ENCODE results near the gene EEF1G. TPM values are rescaled to one million over a fixed set of nuclear protein-coding genes. Genes with fewer than 3 reads are reported as not detected.

The EEF1G gene
- total and polyA plus RNA-seq, 9 of the 15 experiments (the other 6 are each of a cell fraction or from before 2014, with no cell fraction given), result 985 to 2,349 (median 2,035) TPM

GRCh38 chr11:62573592-62574362 is at the start of gene EEF1G (continued):
- TF ChIP-seq ZNF280A (IDR thresholded peaks at IDR 0.05; ENCODE audit: low read depth, partially characterized antibody) (no peak), TBL1XR1 (IDR thresholded peaks at IDR 0.05; ENCODE audit: low read length in 2 of 2) (no peak), U2AF2 (optimal IDR thresholded peaks at IDR 0.05; ENCODE audit: low read depth, low read length) (no peak), TFAP4 (CRISPR knock-in tag; IDR thresholded peaks at IDR 0.05; ENCODE audit: borderline replicate concordance) (peak; percentile 82), FOXP4 (CRISPR knock-in tag; IDR thresholded peaks at IDR 0.05; ENCODE audit: borderline replicate concordance) (peak; percentile 30; the same call in 1 of the 2 replicates), PKNOX1 (IDR thresholded peaks at IDR 0.05) (peak; percentile 86), SIN3A (IDR thresholded peaks at IDR 0.05; ENCODE audit: borderline replicate concordance in 2 of 2, control insufficient read depth in 1 of 2, low read depth in 2 of 2, low read length in 2 of 2) (peak; percentile 58 to 66; a peak in 2 of 4 replicates), KDM5B (IDR thresholded peaks at IDR 0.05; ENCODE audit: insufficient replicate concordance, low read depth, low read length) (peak; percentile 90), ZBTB49 (CRISPR knock-in tag; IDR thresholded peaks at IDR 0.05; ENCODE audit: borderline replicate concordance) (no peak), TAF7 (tag; IDR thresholded peaks at IDR 0.05) (peak; percentile 100), TOE1 (IDR thresholded peaks at IDR 0.05; ENCODE audit: borderline replicate concordance) (peak; percentile 60), TOE1 (CRISPR knock-in tag; IDR thresholded peaks at IDR 0.05; ENCODE audit: borderline replicate concordance, low read depth) (0 out of 2 replicates have a peak, but pooled peaks have one; percentile 43), ZBTB34 (CRISPR knock-in tag; IDR thresholded peaks at IDR 0.05) (no peak), MLX (CRISPR knock-in tag; conservative IDR thresholded peaks at IDR 0.05) (no peak; a peak in 1 of 4 replicates)

Measured in K562 (cell line).